IMR-90 (cell line): ENCODE results near the gene TNFRSF1A. TPM values are rescaled to one million over a fixed set of nuclear protein-coding genes. Genes with fewer than 3 reads are reported as not detected.
A peak's percentile ranks its signal among the peaks of the same experiment; 100 is the strongest.

Source experiments
- ATAC-seq: fragments of 200-7000 bp; cut with Tn5 transposase; 2 replicates; pipeline ENCODE4 v1.9.1; 2020; ENCODE audit warnings: low read depth, mild to moderate bottlenecking, moderate library complexity
- BruUV-seq: library from RNA; stranded (reverse); fragments of 400-500 nt; replicated peaks from 2 replicates; lab custom pipeline; 2021; lab: Mats Ljungman, UMichigan
- CTCF ChIA-PET: fragments of 300-600 bp; formaldehyde crosslinking; extraction: SDS; loops from one replicate; lab custom pipeline; 2021; ENCODE audit warnings: antibody characterized with exemption; lab: Yijun Ruan, JAX
- POLR2A ChIA-PET: fragments of 300-600 bp; sonication (Branson Sonifier 250); formaldehyde crosslinking; loops from one replicate; lab custom pipeline; 2022; ENCODE audit warnings: antibody characterized with exemption; ENCODE audit not compliant: unreplicated experiment; lab: Charles Lee
- DNase-seq: peaks from one replicate; pipeline ENCODE4 v3.0.0; 2013
- H2AFZ ChIP-seq: replicated peaks from 2 replicates; pipeline ENCODE3; 2013; ENCODE audit warnings: low read length, mild to moderate bottlenecking; ENCODE audit not compliant: poor library complexity
- H2AK5ac ChIP-seq: 2 replicates; pipeline ENCODE4 v1.6.1; 2013; ENCODE audit warnings: low read depth, low read length, inconsistent platforms
- H2AK9ac ChIP-seq: replicated peaks from 2 replicates; pipeline ENCODE3; 2013; ENCODE audit warnings: mild to moderate bottlenecking, low read depth, low read length, moderate library complexity; ENCODE audit not compliant: poor library complexity
- H2BK120ac ChIP-seq: 2 replicates; pipeline ENCODE4 v1.6.1; 2013; ENCODE audit warnings: low read depth, low read length, inconsistent platforms
- H2BK15ac ChIP-seq: 3 replicates; pipeline ENCODE4 v1.6.1; 2013; ENCODE audit warnings: low read depth, low read length, inconsistent platforms
- H2BK20ac ChIP-seq: 2 replicates; pipeline ENCODE4 v1.6.1; 2013; ENCODE audit warnings: low read depth, mild to moderate bottlenecking, inconsistent platforms, low read length, moderate library complexity
- H2BK5ac ChIP-seq: 2 replicates; pipeline ENCODE4 v1.6.1; 2013; ENCODE audit warnings: mild to moderate bottlenecking, low read depth, low read length, inconsistent platforms; ENCODE audit not compliant: poor library complexity, severe bottlenecking
- H3K14ac ChIP-seq: replicated peaks from 2 replicates; pipeline ENCODE4 v1.6.1; 2013; ENCODE audit warnings: low read depth, low read length, inconsistent platforms
- H3K18ac ChIP-seq: 2 replicates; pipeline ENCODE4 v1.6.1; 2013; ENCODE audit warnings: low read depth, low read length, control low read depth
- H3K23ac ChIP-seq: 2 replicates; pipeline ENCODE4 v1.6.1; 2013; ENCODE audit warnings: low read depth, low read length, inconsistent platforms
- H3K27ac ChIP-seq: 2 replicates; pipeline ENCODE4 v1.5.1; 2013; ENCODE audit warnings: mild to moderate bottlenecking, control low read depth, low read length; ENCODE audit not compliant: insufficient read depth
- H3K27me3 ChIP-seq: 2 replicates; pipeline ENCODE4 v1.6.1; 2013; ENCODE audit warnings: low read length; ENCODE audit not compliant: control insufficient read depth, insufficient read depth
- H3K36me3 ChIP-seq: 2 replicates; pipeline ENCODE4 v1.6.1; 2013; ENCODE audit warnings: low read length, mixed read lengths; ENCODE audit not compliant: control insufficient read depth, insufficient read depth
- H3K4ac ChIP-seq: 2 replicates; pipeline ENCODE4 v1.6.1; 2013; ENCODE audit warnings: low read depth, low read length, inconsistent platforms
- H3K4me1 ChIP-seq: 2 replicates; pipeline ENCODE4 v1.6.1; 2013; ENCODE audit warnings: low read length, mixed read lengths; ENCODE audit not compliant: control insufficient read depth, insufficient read depth
- H3K4me2 ChIP-seq: 2 replicates; pipeline ENCODE4 v1.6.1; 2013; ENCODE audit warnings: low read depth, mild to moderate bottlenecking, control low read depth, low read length, moderate library complexity
- H3K4me3 ChIP-seq: 2 replicates; pipeline ENCODE4 v1.5.1; 2013; ENCODE audit warnings: low read depth, mild to moderate bottlenecking, control low read depth, low read length, moderate library complexity; ENCODE audit not compliant: insufficient read depth
- H3K56ac ChIP-seq: 2 replicates; pipeline ENCODE4 v1.6.1; 2013; ENCODE audit warnings: low read length, inconsistent platforms; ENCODE audit not compliant: insufficient read depth; ENCODE audit errors: extremely low read depth
- H3K79me1 ChIP-seq, 2 experiments: 2 replicates each; pipeline ENCODE4 v1.6.1; 2013; ENCODE audit warnings: low read length in 2 of 2, inconsistent platforms in 1 of 2, low read depth in 1 of 2
- H3K9ac ChIP-seq: 2 replicates; pipeline ENCODE4 v1.6.1; 2013; ENCODE audit warnings: low read depth, low read length, control low read depth
- H3K9me1 ChIP-seq: 2 replicates; pipeline ENCODE4 v1.6.1; 2013; ENCODE audit warnings: low read length, inconsistent platforms; ENCODE audit not compliant: insufficient read depth
- H3K9me3 ChIP-seq: 2 replicates; pipeline ENCODE4 v1.6.1; 2013; ENCODE audit warnings: low read length; ENCODE audit not compliant: control insufficient read depth, insufficient read depth
- H4K20me1 ChIP-seq: 2 replicates; pipeline ENCODE4 v1.6.1; 2013; ENCODE audit warnings: low read length, inconsistent platforms; ENCODE audit not compliant: insufficient read depth
- H4K5ac ChIP-seq: 2 replicates; pipeline ENCODE4 v1.6.1; 2013; ENCODE audit warnings: mild to moderate bottlenecking, low read depth, low read length, control low read depth
- H4K8ac ChIP-seq, 2 experiments: 2 replicates each; pipeline ENCODE4 v1.6.1; 2013; ENCODE audit warnings: low read depth in 2 of 2, low read length in 2 of 2, control low read depth in 1 of 2, inconsistent platforms in 1 of 2
- H4K91ac ChIP-seq: 2 replicates; pipeline ENCODE4 v1.6.1; 2013; ENCODE audit warnings: low read depth, low read length, inconsistent platforms; ENCODE audit not compliant: insufficient read depth
- BHLHE40 ChIP-seq: fragments of 150-350 bp; IDR thresholded peaks from 2 replicates; pipeline ENCODE4 v1.6.1; 2016; ENCODE audit warnings: mild to moderate bottlenecking, low read depth, low read length
- CEBPB ChIP-seq: IDR thresholded peaks from 2 replicates; pipeline ENCODE4 v1.6.1; 2012; ENCODE audit warnings: low read depth, low read length, improper control_type of control experiment
- CHD1 ChIP-seq: IDR thresholded peaks from 2 replicates; pipeline ENCODE4 v1.6.1; 2012; ENCODE audit warnings: low read depth, low read length, improper control_type of control experiment
- ELK1 ChIP-seq: fragments of 150-350 bp; IDR thresholded peaks from 2 replicates; pipeline ENCODE4 v1.6.1; 2016; ENCODE audit warnings: low read depth, mild to moderate bottlenecking, low read length, moderate library complexity, borderline replicate concordance
- FOS ChIP-seq: fragments of 150-350 bp; IDR thresholded peaks from 2 replicates; pipeline ENCODE4 v1.6.1; 2016; ENCODE audit warnings: low read depth, low read length
- MAFK ChIP-seq: IDR thresholded peaks from 2 replicates; pipeline ENCODE4 v1.6.1; 2012; ENCODE audit warnings: low read depth, low read length, improper control_type of control experiment
- MXI1 ChIP-seq: IDR thresholded peaks from 2 replicates; pipeline ENCODE4 v1.6.1; 2012; ENCODE audit warnings: low read depth, mild to moderate bottlenecking, low read length, moderate library complexity, borderline replicate concordance
- POLR2A ChIP-seq: IDR thresholded peaks from 2 replicates; pipeline ENCODE4 v1.6.1; 2012; ENCODE audit warnings: mild to moderate bottlenecking, low read depth, low read length
- RAD21 ChIP-seq: IDR thresholded peaks from 2 replicates; pipeline ENCODE4 v1.6.1; 2012; ENCODE audit warnings: low read length, improper control_type of control experiment
- RCOR1 ChIP-seq: IDR thresholded peaks from 2 replicates; pipeline ENCODE4 v1.6.1; 2012; ENCODE audit warnings: mild to moderate bottlenecking, low read length, improper control_type of control experiment; ENCODE audit not compliant: insufficient replicate concordance
- WGBS, 2 experiments: methylation state at CpG; one replicate each; pipeline versions ENCODE4 v1.1.5 to v1.1.7; 2013; ENCODE audit warnings: missing lambda C conversion rate in 2 of 2; ENCODE audit not compliant: insufficient read length in 1 of 2; ENCODE audit errors: extremely low coverage in 2 of 2; 5-methylcytosine and 5-hydroxymethylcytosine counted together
- dilution Hi-C: fragments of 300-500 bp; cut with HindIII; formaldehyde crosslinking; loops from one replicate; pipeline ENCODE4 v1.14.3; 2018; ENCODE audit warnings: low sequenced_read_pairs; ENCODE audit not compliant: unreplicated experiment
- in situ Hi-C: fragments of 300-500 bp; cut with MboI; formaldehyde crosslinking; loops from 3 replicates; pipeline ENCODE4 v1.14.3; 2019; ENCODE audit warnings: low sequenced_read_pairs, inconsistent platforms, mixed read lengths
- intact Hi-C: fragments of 100-400 bp; cut with micrococcal nuclease; formaldehyde crosslinking; loops from 2 replicates; pipeline ENCODE4 v1.10.0; 2022
- polyA plus RNA-seq, 3 experiments: library from polyadenylated mRNA; depleted of rRNA; stranded (reverse); fragments of >200 nt; gene quantifications; 2 replicates each; pipeline ENCODE4 v1.2.3, GENCODE V29; 2012; ENCODE audit warnings: low replicate concordance in 1 of 3
- total RNA-seq: library from RNA; depleted of rRNA; stranded (reverse); fragments of >200 nt; gene quantifications from 2 replicates; pipeline ENCODE4 v1.2.3, GENCODE V29; 2012
- TF ChIP-seq, protein P1 (sequence below): fragments of 150-350 bp; IDR thresholded peaks from 2 replicates; pipeline ENCODE4 v1.6.1; 2017; ENCODE audit warnings: mild to moderate bottlenecking, antibody characterized with exemption, low read length, low read depth
- TF ChIP-seq, protein P2 (sequence below): conservative IDR thresholded peaks from 2 replicates; pipeline ENCODE4 v1.5.1; 2012; ENCODE audit warnings: mild to moderate bottlenecking, low read depth, low read length, improper control_type of control experiment

The TNFRSF1A gene
- total and polyA plus RNA-seq, 2 of the 4 experiments (the other 2 are of a cell fraction), result 79.6 to 136 TPM

DNA sequence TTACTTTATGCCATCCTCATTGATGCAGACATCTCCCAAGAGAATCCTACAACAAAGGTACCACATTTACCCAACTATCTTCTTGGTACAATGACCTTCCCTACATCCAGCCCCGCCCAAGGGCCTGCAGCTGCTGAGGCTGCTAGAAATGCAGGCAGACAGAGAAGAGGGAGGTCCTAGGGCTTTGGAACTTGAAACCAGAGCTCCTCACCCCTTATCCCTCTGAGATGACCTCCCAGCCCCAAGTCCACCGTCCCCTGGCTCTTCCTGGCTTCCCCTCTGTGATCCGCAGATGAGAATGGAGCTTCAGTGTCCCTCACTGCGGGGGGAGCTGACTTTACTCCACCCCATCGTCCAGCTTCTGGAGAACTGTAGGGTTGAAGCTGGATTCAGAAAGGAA lies 1.6 kb upstream of the TNFRSF1A start:
- H2AFZ ChIP-seq, result peak overlapping the region; percentile 78
- H3K4me2 ChIP-seq, result no peak overlapping the region
- POLR2A ChIA-PET, result no interaction called here
- peak overlapping the region; percentile 60; the same call in 1 of the 3 replicates for H2BK15ac ChIP-seq
- H2BK20ac ChIP-seq, result peak overlapping the region; percentile 84
- in situ Hi-C loops (no loop called here), intact Hi-C loops (no loop called here), dilution Hi-C loops (no loop called here)
- H3K14ac ChIP-seq, result peak overlapping the region; percentile 22
- H3K9me1 ChIP-seq, result peaks cover 38% of the 10 kb centered on the region
- no peak for ATAC-seq
- H3K56ac ChIP-seq, result no peak overlapping the region
- no CpG with 5 or more reads among the region's 5 CpGs for WGBS, 2 experiments
- CTCF ChIA-PET, result interaction anchor here (0.7 kb wide), 1 partner anchor 65 kb away, joined by 4 read pairs; no protein-coding TSS in a partner anchor
- H4K8ac ChIP-seq, result peak overlapping the region in 1 of 2 experiments; percentile 76; a peak in 2 of 4 replicates
- peaks cover 33% of the 10 kb centered on the region for H3K4me1 ChIP-seq
- H2BK120ac ChIP-seq, result peak overlapping the region; percentile 90
- H3K4me3 ChIP-seq, result no peak overlapping the region
- peak overlapping the region; percentile 18 for H2BK5ac ChIP-seq
- no peak for DNase-seq
- H3K36me3 ChIP-seq, result peaks cover 10% of the 10 kb centered on the region; the same call in 1 of the 2 replicates
- H4K5ac ChIP-seq, result peak overlapping the region; percentile 62; the same call in 1 of the 2 replicates
- peaks cover 6 to 47% of the 10 kb centered on the region in 2 experiments; a peak in 2 of 4 replicates for H3K79me1 ChIP-seq
- H2AK9ac ChIP-seq, result peak overlapping the region; percentile 63
- H3K23ac ChIP-seq, result peak overlapping the region; percentile 62
- H3K4ac ChIP-seq, result peak overlapping the region; percentile 66
- no TSS peak for BruUV-seq
- H4K91ac ChIP-seq, result peak overlapping the region; percentile 64
- H4K20me1 ChIP-seq, result peaks cover 26% of the 10 kb centered on the region
- TF ChIP-seq CEBPB (no peak), MAFK (no peak), CHD1 (no peak), POLR2A (no peak), FOS (no peak), BHLHE40 (no peak), RCOR1 (no peak), MXI1 (no peak), RAD21 (no peak), ELK1 (no peak)
- TF ChIP-seq, protein P1, sequence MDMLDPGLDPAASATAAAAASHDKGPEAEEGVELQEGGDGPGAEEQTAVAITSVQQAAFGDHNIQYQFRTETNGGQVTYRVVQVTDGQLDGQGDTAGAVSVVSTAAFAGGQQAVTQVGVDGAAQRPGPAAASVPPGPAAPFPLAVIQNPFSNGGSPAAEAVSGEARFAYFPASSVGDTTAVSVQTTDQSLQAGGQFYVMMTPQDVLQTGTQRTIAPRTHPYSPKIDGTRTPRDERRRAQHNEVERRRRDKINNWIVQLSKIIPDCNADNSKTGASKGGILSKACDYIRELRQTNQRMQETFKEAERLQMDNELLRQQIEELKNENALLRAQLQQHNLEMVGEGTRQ, result no peak
- TF ChIP-seq, protein P2, sequence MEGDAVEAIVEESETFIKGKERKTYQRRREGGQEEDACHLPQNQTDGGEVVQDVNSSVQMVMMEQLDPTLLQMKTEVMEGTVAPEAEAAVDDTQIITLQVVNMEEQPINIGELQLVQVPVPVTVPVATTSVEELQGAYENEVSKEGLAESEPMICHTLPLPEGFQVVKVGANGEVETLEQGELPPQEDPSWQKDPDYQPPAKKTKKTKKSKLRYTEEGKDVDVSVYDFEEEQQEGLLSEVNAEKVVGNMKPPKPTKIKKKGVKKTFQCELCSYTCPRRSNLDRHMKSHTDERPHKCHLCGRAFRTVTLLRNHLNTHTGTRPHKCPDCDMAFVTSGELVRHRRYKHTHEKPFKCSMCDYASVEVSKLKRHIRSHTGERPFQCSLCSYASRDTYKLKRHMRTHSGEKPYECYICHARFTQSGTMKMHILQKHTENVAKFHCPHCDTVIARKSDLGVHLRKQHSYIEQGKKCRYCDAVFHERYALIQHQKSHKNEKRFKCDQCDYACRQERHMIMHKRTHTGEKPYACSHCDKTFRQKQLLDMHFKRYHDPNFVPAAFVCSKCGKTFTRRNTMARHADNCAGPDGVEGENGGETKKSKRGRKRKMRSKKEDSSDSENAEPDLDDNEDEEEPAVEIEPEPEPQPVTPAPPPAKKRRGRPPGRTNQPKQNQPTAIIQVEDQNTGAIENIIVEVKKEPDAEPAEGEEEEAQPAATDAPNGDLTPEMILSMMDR, result no peak
- H3K9me3 ChIP-seq, result no peaks in the 10 kb centered on the region
- H3K18ac ChIP-seq, result no peak overlapping the region
- H2AK5ac ChIP-seq, result peak overlapping the region; percentile 81
- H3K27me3 ChIP-seq, result no peaks in the 10 kb centered on the region
- peak overlapping the region; percentile 20 for H3K27ac ChIP-seq
- no peak overlapping the region for H3K9ac ChIP-seq
